Duodenal mucosa (tissue), 2 donors: ENCODE measurements around the gene PRCC.

Experiments
- H3K27ac ChIP-seq: one replicate; pipeline ENCODE4 v1.7.0; 2013; ENCODE audit warnings: low read depth, low read length
- H3K27me3 ChIP-seq, 2 donors: one replicate each; pipeline ENCODE4 v1.7.0; 2013; ENCODE audit warnings: low read length in 2 of 2, control low read depth in 1 of 2; ENCODE audit not compliant: insufficient read depth in 2 of 2, control insufficient read depth in 1 of 2
- H3K36me3 ChIP-seq, 2 donors: one replicate each; pipeline ENCODE4 v1.7.0; 2013; ENCODE audit warnings: low read length in 2 of 2, control low read depth in 1 of 2; ENCODE audit not compliant: insufficient read depth in 2 of 2, control insufficient read depth in 1 of 2
- H3K4me1 ChIP-seq, 2 donors: one replicate each; pipeline ENCODE4 v1.7.0; 2013; ENCODE audit warnings: low read length in 2 of 2, control low read depth in 1 of 2; ENCODE audit not compliant: insufficient read depth in 2 of 2, control insufficient read depth in 1 of 2
- H3K4me3 ChIP-seq, 2 donors: one replicate each; pipeline ENCODE4 v1.7.0; 2013; ENCODE audit warnings: low read length in 2 of 2, low read depth in 1 of 2
- H3K9ac ChIP-seq, 2 donors: one replicate each; pipeline ENCODE4 v1.7.0; 2013; ENCODE audit warnings: low read length in 2 of 2, low read depth in 1 of 2
- H3K9me3 ChIP-seq, 2 donors: one replicate each; pipeline ENCODE4 v1.7.0; 2013; ENCODE audit warnings: low read length in 2 of 2, control low read depth in 1 of 2; ENCODE audit not compliant: control insufficient read depth in 1 of 2

PRCC gene

GRCh38 chr1:156733989-156734584 is 33.2 kb upstream of the PRCC start:
- Histone ChIP-seq H3K4me1 (peaks cover 8 to 11% of the 10 kb centered on the region in 2 donors), H3K27me3 (no peaks in the 10 kb centered on the region), H3K4me3 (no peak overlapping the region), H3K9me3 (no peaks in the 10 kb centered on the region), H3K9ac (no peak overlapping the region), H3K36me3 (peaks cover 11 to 52% of the 10 kb centered on the region in 2 donors), H3K27ac (no peak overlapping the region)

- H3K4me1 ChIP-seq = peaks cover 12 to 21% of the 10 kb centered on the region in 2 donors
- H3K36me3 ChIP-seq = peaks cover 14 to 46% of the 10 kb centered on the region in 2 donors
- no peaks in the 10 kb centered on the region for H3K27me3 ChIP-seq
- H3K9me3 ChIP-seq = no peaks in the 10 kb centered on the region
- H3K4me3 ChIP-seq = no peak overlapping the region
- H3K27ac ChIP-seq = no peak overlapping the region
- no peak overlapping the region for H3K9ac ChIP-seq
Observed at GRCh38 chr1:156738407-156738806, 28.9 kb upstream of the PRCC start.

GRCh38 chr1:156738916-156739315 is 28.4 kb upstream of the PRCC start:
- peaks cover 19 to 46% of the 10 kb centered on the region in 2 donors for H3K36me3 ChIP-seq
- H3K4me3 ChIP-seq = no peak overlapping the region
- no peak overlapping the region for H3K9ac ChIP-seq
- no peak overlapping the region for H3K27ac ChIP-seq
- peaks cover 12 to 21% of the 10 kb centered on the region in 2 donors for H3K4me1 ChIP-seq
- no peaks in the 10 kb centered on the region for H3K27me3 ChIP-seq
- no peaks in the 10 kb centered on the region for H3K9me3 ChIP-seq

- H3K4me1 ChIP-seq = peaks cover 14 to 21% of the 10 kb centered on the region in 2 donors
- peak overlapping the region; percentile 96 to 97 for H3K4me3 ChIP-seq
- H3K27me3 ChIP-seq = no peaks in the 10 kb centered on the region
- H3K9me3 ChIP-seq = no peaks in the 10 kb centered on the region
- H3K36me3 ChIP-seq = peaks cover 28 to 52% of the 10 kb centered on the region in 2 donors
- peak overlapping the region; percentile 71 to 91 for H3K9ac ChIP-seq
- peak overlapping the region; percentile 28 for H3K27ac ChIP-seq
Observed at GRCh38 chr1:156740237-156740740, 27.0 kb upstream of the PRCC start.

GRCh38 chr1:156740741-156741480 is 26.4 kb upstream of the PRCC start, which contains the start of gene MRPL24:
Gene MRPL24, minus strand, starts transcription at chr1:156741088. Its CDS starts 2,384 bp downstream, at chr1:156738704.
- Histone ChIP-seq H3K9me3 (no peaks in the 10 kb centered on the region), H3K27me3 (no peaks in the 10 kb centered on the region), H3K9ac (peak within 1 kb of the TSS; percentile 71 to 91), H3K4me1 (peaks cover 20 to 26% of the 10 kb centered on the region in 2 donors), H3K4me3 (peak within 1 kb of the TSS; percentile 96 to 97), H3K36me3 (peaks cover 28 to 52% of the 10 kb centered on the region in 2 donors), H3K27ac (peak within 1 kb of the TSS; percentile 67)

- peak overlapping the region; percentile 67 for H3K27ac ChIP-seq
- peaks cover 28 to 48% of the 10 kb centered on the region in 2 donors for H3K36me3 ChIP-seq
- H3K4me1 ChIP-seq = peaks cover 27 to 31% of the 10 kb centered on the region in 2 donors
- H3K27me3 ChIP-seq = no peaks in the 10 kb centered on the region
- H3K4me3 ChIP-seq = peak overlapping the region; percentile 41 to 65
- H3K9ac ChIP-seq = peak overlapping the region in 1 of 2 donors; percentile 35
- H3K9me3 ChIP-seq = no peaks in the 10 kb centered on the region
Observed at GRCh38 chr1:156741481-156741983, 25.8 kb upstream of the PRCC start.

GRCh38 chr1:156742017-156742416 is 25.3 kb upstream of the PRCC start:
- Histone ChIP-seq H3K9me3 (no peaks in the 10 kb centered on the region), H3K9ac (no peak overlapping the region), H3K36me3 (peaks cover 25 to 43% of the 10 kb centered on the region in 2 donors), H3K27ac (no peak overlapping the region), H3K4me1 (peaks cover 27 to 35% of the 10 kb centered on the region in 2 donors), H3K27me3 (no peaks in the 10 kb centered on the region), H3K4me3 (no peak overlapping the region)

- H3K27me3 ChIP-seq = no peaks in the 10 kb centered on the region
- peaks cover 33 to 42% of the 10 kb centered on the region in 2 donors for H3K4me1 ChIP-seq
Observed at GRCh38 chr1:156742801-156743200, 24.5 kb upstream of the PRCC start.

GRCh38 chr1:156743367-156744302 is 23.7 kb upstream of the PRCC start:
- Histone ChIP-seq H3K4me1 (peaks cover 41 to 50% of the 10 kb centered on the region in 2 donors), H3K27me3 (no peaks in the 10 kb centered on the region), H3K36me3 (peaks cover 19 to 27% of the 10 kb centered on the region in 2 donors), H3K9me3 (no peaks in the 10 kb centered on the region), H3K9ac (no peak overlapping the region), H3K27ac (no peak overlapping the region), H3K4me3 (no peak overlapping the region)

More at GRCh38 chr1:156742801-156743200, 24.5 kb upstream of the PRCC start:
- H3K9me3 ChIP-seq = no peaks in the 10 kb centered on the region
- H3K36me3 ChIP-seq = peaks cover 19 to 35% of the 10 kb centered on the region in 2 donors
- no peak overlapping the region for H3K4me3 ChIP-seq
- no peak overlapping the region for H3K27ac ChIP-seq
- no peak overlapping the region for H3K9ac ChIP-seq
